HUES6 (cell line): ENCODE measurements around the gene BLOC1S4.
"Not testable (repeated sequence)": the region's sequence is repeated elsewhere in the genome, so short reads cannot be mapped to it uniquely, and the experiment has no call there.

Source experiments
- H3K27ac ChIP-seq: 2 replicates; pipeline ENCODE4 v1.7.0; 2013; ENCODE audit warnings: low read depth, mild to moderate bottlenecking, low read length, inconsistent platforms
- H3K27me3 ChIP-seq: 2 replicates; pipeline ENCODE4 v1.6.1; 2013; ENCODE audit warnings: low read length; ENCODE audit not compliant: control insufficient read depth, insufficient read depth
- H3K36me3 ChIP-seq: 2 replicates; pipeline ENCODE4 v1.6.1; 2013; ENCODE audit warnings: low read length; ENCODE audit not compliant: control insufficient read depth, insufficient read depth
- H3K4me1 ChIP-seq: 2 replicates; pipeline ENCODE4 v1.6.1; 2013; ENCODE audit warnings: low read length; ENCODE audit not compliant: control insufficient read depth, insufficient read depth
- H3K4me3 ChIP-seq: 2 replicates; pipeline ENCODE4 v1.5.1; 2013; ENCODE audit warnings: low read depth, low read length
- H3K9ac ChIP-seq: one replicate; pipeline ENCODE4 v1.6.1; 2013; ENCODE audit warnings: mild to moderate bottlenecking, low read length
- H3K9me3 ChIP-seq: 2 replicates; pipeline ENCODE4 v1.6.1; 2013; ENCODE audit warnings: low read depth, low read length; ENCODE audit not compliant: control insufficient read depth, insufficient read depth

Gene BLOC1S4

GRCh38 chr4:6720202-6720699, 4.3 kb downstream of the BLOC1S4 start:
- Histone ChIP-seq H3K27ac (no peak overlapping the region), H3K4me1 (0 out of 2 replicates have a peak, but pooled peaks cover 3% of the 10 kb centered on the region), H3K9me3 (no peaks in the 10 kb centered on the region), H3K36me3 (no peaks in the 10 kb centered on the region), H3K4me3 (no peak overlapping the region), H3K9ac (no peak overlapping the region), H3K27me3 (no peaks in the 10 kb centered on the region)

- Histone ChIP-seq H3K4me1 (no peaks in the 10 kb centered on the region), H3K36me3 (no peaks in the 10 kb centered on the region), H3K9me3 (no peaks in the 10 kb centered on the region), H3K9ac (no peak overlapping the region), H3K4me3 (no peak overlapping the region), H3K27ac (no peak overlapping the region), H3K27me3 (no peaks in the 10 kb centered on the region)
These were observed 5.1 kb downstream of the BLOC1S4 start for GRCh38 chr4:6721121-6721520.

GRCh38 chr4:6722891-6723290, 6.9 kb downstream of the BLOC1S4 start:
- H3K9ac ChIP-seq: no peak overlapping the region
- no peaks in the 10 kb centered on the region for H3K36me3 ChIP-seq
- no peak overlapping the region for H3K27ac ChIP-seq
- no peak overlapping the region for H3K4me3 ChIP-seq
- H3K9me3 ChIP-seq: no peaks in the 10 kb centered on the region
- no peaks in the 10 kb centered on the region for H3K27me3 ChIP-seq
- peaks cover 2% of the 10 kb centered on the region; the same call in 1 of the 2 replicates for H3K4me1 ChIP-seq

- H3K27ac ChIP-seq: no peak overlapping the region
- no peaks in the 10 kb centered on the region for H3K27me3 ChIP-seq
- no peak overlapping the region for H3K4me3 ChIP-seq
- H3K9me3 ChIP-seq: no peaks in the 10 kb centered on the region
- H3K4me1 ChIP-seq: peaks cover 3% of the 10 kb centered on the region; the same call in 1 of the 2 replicates
- no peaks in the 10 kb centered on the region for H3K36me3 ChIP-seq
- no peak overlapping the region for H3K9ac ChIP-seq
These were observed 7.9 kb downstream of the BLOC1S4 start for GRCh38 chr4:6723851-6724250.

GRCh38 chr4:6724421-6725111, 8.6 kb downstream of the BLOC1S4 start:
- Histone ChIP-seq H3K27ac (no peak overlapping the region), H3K9ac (no peak overlapping the region), H3K27me3 (no peaks in the 10 kb centered on the region), H3K9me3 (no peaks in the 10 kb centered on the region), H3K36me3 (no peaks in the 10 kb centered on the region), H3K4me1 (peaks cover 3% of the 10 kb centered on the region; the same call in 1 of the 2 replicates), H3K4me3 (no peak overlapping the region)

- not testable (repeated sequence) for H3K27ac ChIP-seq, H3K4me1 ChIP-seq, H3K9ac ChIP-seq, H3K36me3 ChIP-seq, H3K27me3 ChIP-seq, H3K4me3 ChIP-seq, H3K9me3 ChIP-seq
These were observed 9.5 kb downstream of the BLOC1S4 start for GRCh38 chr4:6725427-6725961.

GRCh38 chr4:6727081-6727942, 11.3 kb downstream of the BLOC1S4 start:
- H3K9ac ChIP-seq: no peak overlapping the region
- no peak overlapping the region for H3K27ac ChIP-seq
- H3K36me3 ChIP-seq: no peaks in the 10 kb centered on the region
- H3K4me3 ChIP-seq: no peak overlapping the region
- peaks cover 13% of the 10 kb centered on the region; the same call in 1 of the 2 replicates for H3K4me1 ChIP-seq
- no peaks in the 10 kb centered on the region for H3K27me3 ChIP-seq
- H3K9me3 ChIP-seq: no peaks in the 10 kb centered on the region

GRCh38 chr4:6727943-6728250, 11.9 kb downstream of the BLOC1S4 start:
- no peak overlapping the region for H3K9ac ChIP-seq
- no peak overlapping the region for H3K4me3 ChIP-seq
- H3K27me3 ChIP-seq: no peaks in the 10 kb centered on the region
- no peak overlapping the region for H3K27ac ChIP-seq
- peaks cover 19% of the 10 kb centered on the region; the same call in 1 of the 2 replicates for H3K4me1 ChIP-seq
- H3K36me3 ChIP-seq: no peaks in the 10 kb centered on the region
- no peaks in the 10 kb centered on the region for H3K9me3 ChIP-seq

- Histone ChIP-seq H3K4me3 (no peak overlapping the region), H3K27me3 (no peaks in the 10 kb centered on the region), H3K4me1 (peaks cover 20% of the 10 kb centered on the region; the same call in 1 of the 2 replicates), H3K9me3 (no peaks in the 10 kb centered on the region), H3K27ac (no peak overlapping the region), H3K9ac (no peak overlapping the region), H3K36me3 (no peaks in the 10 kb centered on the region)
These were observed 12.5 kb downstream of the BLOC1S4 start for GRCh38 chr4:6728320-6729029.

GRCh38 chr4:6730603-6731317, 14.8 kb downstream of the BLOC1S4 start:
- peaks cover 20% of the 10 kb centered on the region; the same call in 1 of the 2 replicates for H3K4me1 ChIP-seq
- no peaks in the 10 kb centered on the region for H3K9me3 ChIP-seq
- no peak overlapping the region for H3K4me3 ChIP-seq
- H3K36me3 ChIP-seq: no peaks in the 10 kb centered on the region
- H3K9ac ChIP-seq: no peak overlapping the region
- no peaks in the 10 kb centered on the region for H3K27me3 ChIP-seq
- H3K27ac ChIP-seq: no peak overlapping the region
